Heart left ventricle (tissue), 13 donors: ENCODE measurements around the gene SELENOF.

Source experiments
- CTCF ChIP-seq, 12 donors: fragments of 200-600 bp; sonication (generic) in 4 of 12; IDR thresholded peaks; one replicate each; pipeline versions ENCODE4 v1.5.0 to v1.8.0; 2018 to 2022; ENCODE audit warnings: antibody characterized with exemption in 12 of 12, mild to moderate bottlenecking in 5 of 12
- POLR2A ChIP-seq, 2 donors: fragments of 450-650 bp; IDR thresholded peaks; one replicate each; pipeline ENCODE4 v1.6.1; 2017; ENCODE audit warnings: antibody characterized with exemption in 2 of 2, mild to moderate bottlenecking in 2 of 2, moderate library complexity in 2 of 2
- donor health status: ischemic (EF 13 %, LVEDD 7.1; RV severe dilation, severe dysfunction).
- donor health status: DM: no; HTN: yes; CAD: no.
- donor health status: DM: no; HTN: no; CAD: no.
- donor health status: ischemic (EF 25% LVEDD 6.9; RV normal size, moderate dysfunction).
- donor health status: ischemic (EF 25% LVEDD 5.7; RV mildly dilated, moderate dysfunction).
- donor health status: ischemic (EF 35%, LVEDD 5.7; RV mildly dilated, moderate dysfunction).
- donor health status: nonischemic (EF 11% LVEDD 7.7; RV severe dilation, severe dysfunction).
- donor health status: DM: yes; HTN: yes; CAD: no.
- donor health status: PGD.
- donor health status: ischemic (EF 29% LVEDD 5.4; RV normal size, mild dysfunction).
- donor health status: nonischemic (EF 23%, LVEDD 6.1; RV moderate dilation, normal function).

GRCh38 chr1:86825319-86825718 is 88.6 kb downstream of the SELENOF start:
- no peak for TF ChIP-seq POLR2A (IDR thresholded peaks at IDR 0.05)
- TF ChIP-seq CTCF (IDR thresholded peaks at IDR 0.05) = no peak
